Measurements from ENCODE around the gene GCSAM. TPM values are rescaled to one million over a fixed set of nuclear protein-coding genes. Genes with fewer than 3 reads are reported as not detected.
A peak's percentile ranks its signal among the peaks of the same experiment; 100 is the strongest.

The GCSAM gene
- total RNA-seq, 1 donor from 2014 or later = 0.67 TPM

GRCh38 chr3:112138219-112138969 is 5.3 kb upstream of the GCSAM start:
- no peak overlapping the region for H3K27ac Mint-ChIP-seq

GRCh38 chr3:112137781-112138180 is 4.7 kb upstream of the GCSAM start:
- Mint-ChIP-seq H3K9me3 (no peaks in the 10 kb centered on the region), H3K27ac (no peak overlapping the region), H3K4me1 (peaks cover 35% of the 10 kb centered on the region), H3K36me3 (no peaks in the 10 kb centered on the region), H3K27me3 (ENCODE audit: low read depth) (no peaks in the 10 kb centered on the region), H3K4me3 (no peak overlapping the region)
- TF ChIP-seq, protein P1, sequence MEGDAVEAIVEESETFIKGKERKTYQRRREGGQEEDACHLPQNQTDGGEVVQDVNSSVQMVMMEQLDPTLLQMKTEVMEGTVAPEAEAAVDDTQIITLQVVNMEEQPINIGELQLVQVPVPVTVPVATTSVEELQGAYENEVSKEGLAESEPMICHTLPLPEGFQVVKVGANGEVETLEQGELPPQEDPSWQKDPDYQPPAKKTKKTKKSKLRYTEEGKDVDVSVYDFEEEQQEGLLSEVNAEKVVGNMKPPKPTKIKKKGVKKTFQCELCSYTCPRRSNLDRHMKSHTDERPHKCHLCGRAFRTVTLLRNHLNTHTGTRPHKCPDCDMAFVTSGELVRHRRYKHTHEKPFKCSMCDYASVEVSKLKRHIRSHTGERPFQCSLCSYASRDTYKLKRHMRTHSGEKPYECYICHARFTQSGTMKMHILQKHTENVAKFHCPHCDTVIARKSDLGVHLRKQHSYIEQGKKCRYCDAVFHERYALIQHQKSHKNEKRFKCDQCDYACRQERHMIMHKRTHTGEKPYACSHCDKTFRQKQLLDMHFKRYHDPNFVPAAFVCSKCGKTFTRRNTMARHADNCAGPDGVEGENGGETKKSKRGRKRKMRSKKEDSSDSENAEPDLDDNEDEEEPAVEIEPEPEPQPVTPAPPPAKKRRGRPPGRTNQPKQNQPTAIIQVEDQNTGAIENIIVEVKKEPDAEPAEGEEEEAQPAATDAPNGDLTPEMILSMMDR (IDR thresholded peaks at IDR 0.05; ENCODE audit: unreplicated experiment) = no peak
- DNase-seq (ENCODE audit: low spot score in 2 of 2, unreplicated experiment in 2 of 2) = no peak

More at GRCh38 chr3:112138219-112138969, 5.3 kb upstream of the GCSAM start:
- TF ChIP-seq, protein P1 (IDR thresholded peaks at IDR 0.05; ENCODE audit: unreplicated experiment) = no peak
- H3K4me1 Mint-ChIP-seq = peaks cover 33% of the 10 kb centered on the region
- peaks cover 3% of the 10 kb centered on the region for H3K9me3 Mint-ChIP-seq
- H3K36me3 Mint-ChIP-seq = no peaks in the 10 kb centered on the region
- no peak overlapping the region for H3K4me3 Mint-ChIP-seq
- no peaks in the 10 kb centered on the region for H3K27me3 Mint-ChIP-seq (ENCODE audit: low read depth)
- no peak for DNase-seq (ENCODE audit: low spot score in 2 of 2, unreplicated experiment in 2 of 2)

DNA sequence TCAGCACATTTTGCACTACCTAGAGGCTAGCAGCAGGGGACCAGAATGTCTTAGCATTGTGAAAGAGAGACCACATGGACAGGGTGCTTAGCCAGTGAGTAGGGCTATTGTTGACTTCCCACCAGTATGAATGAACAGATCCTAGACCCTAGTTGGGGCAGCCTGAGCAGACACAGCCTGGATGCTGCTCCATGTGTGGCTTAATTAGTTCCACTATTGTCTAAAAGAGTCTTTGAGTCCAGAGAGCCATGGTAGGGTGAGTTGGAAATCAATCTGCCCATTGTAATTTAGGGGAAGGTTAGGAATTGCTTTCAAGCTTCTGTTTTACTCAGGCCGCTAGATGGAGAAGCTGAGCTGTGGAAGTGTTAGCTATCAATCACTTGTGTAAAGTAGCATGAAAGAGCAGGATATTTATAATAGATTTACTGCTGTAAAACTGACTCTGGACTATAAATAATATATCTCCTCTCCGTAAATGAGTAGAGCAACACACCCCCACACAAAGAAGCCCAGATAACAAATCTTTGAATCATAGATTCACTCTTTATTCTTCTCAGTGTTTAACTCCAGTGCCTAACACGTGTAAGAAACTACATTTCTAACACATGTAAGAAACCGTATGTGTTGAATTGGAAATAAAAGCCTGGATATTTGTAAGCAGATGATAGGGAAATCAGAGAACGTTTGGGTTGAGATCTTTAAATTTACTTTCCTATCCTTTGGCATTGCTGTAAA is 4.1 kb upstream of the GCSAM start:
- TF ChIP-seq, protein P1 (IDR thresholded peaks at IDR 0.05; ENCODE audit: unreplicated experiment) = no peak
- peaks cover 35% of the 10 kb centered on the region for H3K4me1 Mint-ChIP-seq
- no peaks in the 10 kb centered on the region for H3K9me3 Mint-ChIP-seq
- H3K36me3 Mint-ChIP-seq = no peaks in the 10 kb centered on the region
- no peak overlapping the region for H3K4me3 Mint-ChIP-seq
- DNase-seq (ENCODE audit: low spot score in 2 of 2, unreplicated experiment in 2 of 2) = no peak
- no peaks in the 10 kb centered on the region for H3K27me3 Mint-ChIP-seq (ENCODE audit: low read depth)
- no peak overlapping the region for H3K27ac Mint-ChIP-seq

GRCh38 chr3:112136046-112136445 is 3.0 kb upstream of the GCSAM start:
- TF ChIP-seq, protein P1 (IDR thresholded peaks at IDR 0.05; ENCODE audit: unreplicated experiment) = no peak
- DNase-seq (ENCODE audit: low spot score in 2 of 2, unreplicated experiment in 2 of 2) = no peak
- Mint-ChIP-seq H3K4me3 (no peak overlapping the region), H3K27ac (no peak overlapping the region), H3K4me1 (peaks cover 35% of the 10 kb centered on the region), H3K36me3 (no peaks in the 10 kb centered on the region), H3K9me3 (no peaks in the 10 kb centered on the region), H3K27me3 (ENCODE audit: low read depth) (no peaks in the 10 kb centered on the region)

DNA sequence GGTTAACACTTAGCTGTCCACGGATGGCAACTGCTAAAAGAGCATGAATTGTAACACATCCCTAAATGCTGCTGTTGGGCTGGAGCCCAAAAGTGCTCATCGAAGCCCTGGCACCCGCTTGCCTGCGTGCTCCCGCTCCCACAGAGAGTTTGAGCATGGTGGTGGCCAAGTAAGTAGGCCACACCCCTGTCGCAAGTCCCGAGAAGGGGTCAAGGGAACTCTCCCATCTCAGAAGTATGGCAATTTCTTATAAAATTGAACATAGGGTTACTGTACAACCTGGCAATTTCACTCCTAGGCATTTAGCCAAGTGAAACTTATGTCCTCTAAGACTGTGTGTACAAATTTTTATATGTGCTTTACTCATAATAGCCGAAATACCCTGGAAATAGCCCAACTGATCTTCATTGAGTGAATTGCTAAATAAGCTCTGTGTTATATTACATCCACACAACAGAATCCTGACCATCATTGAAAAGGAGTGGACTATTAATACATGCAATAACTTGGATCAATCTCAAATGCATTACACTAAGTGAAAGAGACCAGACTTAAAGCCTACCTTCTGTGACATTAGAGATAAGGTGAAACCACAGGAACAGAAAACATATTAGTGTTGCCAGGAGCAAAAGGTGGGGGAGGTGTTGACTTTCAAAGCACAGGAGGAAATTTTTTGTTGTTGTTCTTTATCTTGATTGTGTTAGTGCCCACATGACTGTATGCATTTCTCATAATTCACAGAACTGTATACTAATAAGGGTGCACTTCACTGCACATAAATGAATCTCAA is 1.5 kb upstream of the GCSAM start:
- TF ChIP-seq, protein P1 (IDR thresholded peaks at IDR 0.05; ENCODE audit: unreplicated experiment) = no peak
- no peak for DNase-seq (ENCODE audit: low spot score in 2 of 2, unreplicated experiment in 2 of 2)
- Mint-ChIP-seq H3K27ac (peak overlapping the region; percentile 47), H3K4me1 (peaks cover 43% of the 10 kb centered on the region), H3K27me3 (ENCODE audit: low read depth) (no peaks in the 10 kb centered on the region), H3K9me3 (no peaks in the 10 kb centered on the region), H3K4me3 (no peak overlapping the region), H3K36me3 (no peaks in the 10 kb centered on the region)

Data from mesothelial cell of epicardium (in vitro differentiated cells).